ENCODE data around the gene EVX1. TPM values are rescaled to one million over a fixed set of nuclear protein-coding genes. Genes with fewer than 3 reads are reported as not detected.

Gene EVX1
- total RNA-seq, 1 experiment from 2014 or later = not detected

- Histone ChIP-seq H4K8ac (replicated peaks; ENCODE audit: insufficient read length, low read depth, low read length) (no peak overlapping the region), H3K9me3 (ENCODE audit: control insufficient read depth, low read depth, low read length) (no peaks in the 10 kb centered on the region), H3K56ac (ENCODE audit: insufficient read length, low read depth, low read length) (no peak overlapping the region), H3K79me1 (ENCODE audit: insufficient read depth, low read depth, low read length, poor library complexity, severe bottlenecking) (no peaks in the 10 kb centered on the region), H3K23ac (ENCODE audit: insufficient read length, low read depth, low read length) (no peak overlapping the region), H3K18ac (ENCODE audit: insufficient read length, low read depth, low read length) (no peak overlapping the region), H2BK20ac (ENCODE audit: low read depth, low read length, poor library complexity, severe bottlenecking) (no peak overlapping the region), H3K27me3 (ENCODE audit: insufficient read depth, low read length) (peaks cover 73% of the 10 kb centered on the region), H3K14ac (ENCODE audit: insufficient read depth, low read length) (no peak overlapping the region), H3K4me1 (ENCODE audit: insufficient read depth, low read length) (no peaks in the 10 kb centered on the region; the same call in none of the 2 replicates), H2BK120ac (ENCODE audit: low read depth, low read length, poor library complexity, severe bottlenecking) (no peak overlapping the region), H3K79me2 (ENCODE audit: insufficient read depth, low read length) (no peaks in the 10 kb centered on the region), H4K91ac (ENCODE audit: insufficient read length, low read depth, low read length) (no peak overlapping the region), H2AK5ac (ENCODE audit: insufficient read length, low read length) (no peak overlapping the region), H3K27ac (ENCODE audit: insufficient read length, low read depth, low read length) (no peak overlapping the region), H2AFZ (ENCODE audit: low read length) (no peak overlapping the region), H3K23me2 (ENCODE audit: insufficient read length, low read depth, low read length, poor library complexity, severe bottlenecking) (no peaks in the 10 kb centered on the region), H2BK12ac (ENCODE audit: insufficient read length, low read depth, low read length) (no peak overlapping the region), H3K4me2 (ENCODE audit: insufficient read depth, insufficient read length, low read length) (no peak overlapping the region), H3T11ph (ENCODE audit: low read length) (no peak overlapping the region), H2BK5ac (ENCODE audit: insufficient read length, low read length) (no peak overlapping the region), H4K5ac (ENCODE audit: insufficient read length, low read depth, low read length) (no peak overlapping the region), H4K20me1 (ENCODE audit: control insufficient read depth, insufficient read depth, insufficient read length) (no peaks in the 10 kb centered on the region), H2BK15ac (ENCODE audit: low read depth, low read length) (no peak overlapping the region), H3K9ac (ENCODE audit: extremely low read depth, insufficient read length, low read length) (no peak overlapping the region), H3K4ac (ENCODE audit: low read depth, low read length) (no peak overlapping the region)
- no peak for TF ChIP-seq CTCF (conservative IDR thresholded peaks at IDR 0.05)
- no peak for DNase-seq
- H3K27ac Mint-ChIP-seq = no peak overlapping the region
- WGBS (ENCODE audit: extremely low coverage, insufficient read length, low lambda C conversion rate) = no CpG with 5 or more reads among the region's 4 CpGs
- no peaks in the 10 kb centered on the region; a peak in 1 of 7 replicates for H3K36me3 Mint-ChIP-seq (ENCODE audit: insufficient read depth in 1 of 3, low read depth in 3 of 3)
- peaks cover 17 to 21% of the 10 kb centered on the region in 2 experiments for H3K4me1 Mint-ChIP-seq
- peaks cover 98% of the 10 kb centered on the region for H3K27me3 Mint-ChIP-seq (ENCODE audit: low read depth)
- H3K9me3 Mint-ChIP-seq = peaks cover 0 to 7% of the 10 kb centered on the region in 2 experiments; a peak in 1 of 5 replicates
- no peak overlapping the region for H3K4me3 Mint-ChIP-seq
Observed at GRCh38 chr7:27219821-27220220, 22.8 kb upstream of the EVX1 start.
